Retinal pigment epithelial cell (primary cell): Measurements from ENCODE around the gene IPO8.

Source experiments
- DNase-seq: peaks from one replicate; pipeline ENCODE4 v3.0.0-alpha.2; 2010; ENCODE audit warnings: low read depth
- H3K4me3 ChIP-seq: 2 replicates; pipeline ENCODE4 v1.5.1; 2011; ENCODE audit warnings: mild to moderate bottlenecking, low read length, control low read depth, moderate library complexity
- TF ChIP-seq, protein P1 (sequence below): conservative IDR thresholded peaks from 2 replicates; pipeline ENCODE4 v1.5.1; 2011; ENCODE audit warnings: low read depth, low read length, control low read depth, inconsistent platforms

The IPO8 gene

DNA sequence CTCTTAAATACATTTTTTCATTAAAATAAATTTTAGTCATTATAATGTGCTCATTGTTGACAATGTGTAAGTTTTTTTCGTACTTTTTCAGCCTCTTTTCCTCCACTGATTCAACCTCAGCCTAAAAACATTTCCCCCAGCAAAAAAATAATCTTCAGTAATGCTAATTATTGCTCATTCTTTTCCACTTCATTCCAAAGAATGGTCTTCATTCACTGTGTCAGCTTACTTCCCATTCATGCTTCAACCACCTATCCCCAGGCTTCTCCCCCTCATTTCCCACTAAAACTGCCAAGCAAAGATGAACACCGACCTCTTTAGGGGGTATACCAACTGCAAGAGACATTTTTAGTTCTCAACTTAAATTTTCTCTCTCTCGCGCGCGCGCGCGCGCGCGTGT, 2.7 kb upstream of the IPO8 start:
- no peak overlapping the region for H3K4me3 ChIP-seq
- DNase-seq: no peak
- TF ChIP-seq, protein P1, sequence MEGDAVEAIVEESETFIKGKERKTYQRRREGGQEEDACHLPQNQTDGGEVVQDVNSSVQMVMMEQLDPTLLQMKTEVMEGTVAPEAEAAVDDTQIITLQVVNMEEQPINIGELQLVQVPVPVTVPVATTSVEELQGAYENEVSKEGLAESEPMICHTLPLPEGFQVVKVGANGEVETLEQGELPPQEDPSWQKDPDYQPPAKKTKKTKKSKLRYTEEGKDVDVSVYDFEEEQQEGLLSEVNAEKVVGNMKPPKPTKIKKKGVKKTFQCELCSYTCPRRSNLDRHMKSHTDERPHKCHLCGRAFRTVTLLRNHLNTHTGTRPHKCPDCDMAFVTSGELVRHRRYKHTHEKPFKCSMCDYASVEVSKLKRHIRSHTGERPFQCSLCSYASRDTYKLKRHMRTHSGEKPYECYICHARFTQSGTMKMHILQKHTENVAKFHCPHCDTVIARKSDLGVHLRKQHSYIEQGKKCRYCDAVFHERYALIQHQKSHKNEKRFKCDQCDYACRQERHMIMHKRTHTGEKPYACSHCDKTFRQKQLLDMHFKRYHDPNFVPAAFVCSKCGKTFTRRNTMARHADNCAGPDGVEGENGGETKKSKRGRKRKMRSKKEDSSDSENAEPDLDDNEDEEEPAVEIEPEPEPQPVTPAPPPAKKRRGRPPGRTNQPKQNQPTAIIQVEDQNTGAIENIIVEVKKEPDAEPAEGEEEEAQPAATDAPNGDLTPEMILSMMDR: no peak

DNA sequence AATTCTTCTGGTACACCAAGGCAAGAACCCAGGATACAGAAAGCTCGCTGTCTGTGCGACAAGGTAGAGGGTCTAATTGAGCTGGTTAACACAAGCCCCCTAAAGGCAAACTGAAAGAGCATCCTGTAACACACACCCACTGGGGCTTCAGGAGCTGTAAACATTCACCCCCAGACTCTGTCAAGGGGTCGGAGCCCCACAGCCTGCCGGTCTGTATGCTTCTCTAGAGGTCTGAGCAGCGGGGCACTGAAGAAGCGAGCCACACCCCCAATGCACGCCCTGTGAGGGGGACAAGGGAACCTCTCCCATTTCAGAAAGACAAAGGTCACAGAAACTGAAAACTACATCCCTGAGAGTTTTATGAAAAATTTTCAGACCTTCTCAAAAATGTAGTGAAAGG, 1.3 kb upstream of the IPO8 start:
- no peak for DNase-seq
- H3K4me3 ChIP-seq: no peak overlapping the region
- TF ChIP-seq, protein P1: no peak

DNA sequence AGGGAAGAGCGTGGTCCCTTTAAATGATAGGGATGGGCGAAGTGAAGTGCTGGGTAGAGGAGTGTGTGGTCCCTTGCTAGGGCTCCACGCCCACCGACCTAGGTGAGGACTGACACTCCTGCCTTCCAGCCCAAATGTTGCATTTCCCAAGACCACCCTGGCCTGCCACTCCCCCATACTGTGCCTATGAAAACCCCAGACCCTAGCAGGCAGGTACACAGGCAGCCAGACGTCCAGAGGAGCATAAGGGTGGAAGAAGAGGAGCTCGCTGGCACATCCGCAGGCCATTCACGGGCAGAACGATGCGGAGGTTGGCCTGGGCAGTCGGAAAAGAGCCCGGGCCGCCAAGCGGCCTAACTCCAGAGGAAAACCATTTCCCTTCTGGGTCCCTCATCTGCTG, 817 bp upstream of the IPO8 start:
- DNase-seq: no peak
- TF ChIP-seq, protein P1: no peak
- H3K4me3 ChIP-seq: no peak overlapping the region

DNA sequence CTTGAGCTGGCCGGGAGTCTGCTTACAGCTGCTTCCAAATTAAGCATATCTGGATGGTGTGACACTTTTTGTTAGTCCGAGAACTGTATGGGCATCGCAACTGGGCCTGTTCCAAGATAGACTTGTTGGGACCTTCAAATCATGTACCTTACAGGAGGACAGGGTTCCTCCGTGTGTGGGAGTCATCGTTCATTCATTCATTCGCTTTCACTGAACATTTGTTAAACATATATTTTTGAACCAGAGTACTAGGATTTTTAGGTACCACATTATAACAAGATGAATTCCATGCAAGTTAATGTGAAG, 387 bp upstream of the IPO8 start:
- peak overlapping the region; percentile 99 for H3K4me3 ChIP-seq
- no peak for DNase-seq
- TF ChIP-seq, protein P1: no peak

DNA sequence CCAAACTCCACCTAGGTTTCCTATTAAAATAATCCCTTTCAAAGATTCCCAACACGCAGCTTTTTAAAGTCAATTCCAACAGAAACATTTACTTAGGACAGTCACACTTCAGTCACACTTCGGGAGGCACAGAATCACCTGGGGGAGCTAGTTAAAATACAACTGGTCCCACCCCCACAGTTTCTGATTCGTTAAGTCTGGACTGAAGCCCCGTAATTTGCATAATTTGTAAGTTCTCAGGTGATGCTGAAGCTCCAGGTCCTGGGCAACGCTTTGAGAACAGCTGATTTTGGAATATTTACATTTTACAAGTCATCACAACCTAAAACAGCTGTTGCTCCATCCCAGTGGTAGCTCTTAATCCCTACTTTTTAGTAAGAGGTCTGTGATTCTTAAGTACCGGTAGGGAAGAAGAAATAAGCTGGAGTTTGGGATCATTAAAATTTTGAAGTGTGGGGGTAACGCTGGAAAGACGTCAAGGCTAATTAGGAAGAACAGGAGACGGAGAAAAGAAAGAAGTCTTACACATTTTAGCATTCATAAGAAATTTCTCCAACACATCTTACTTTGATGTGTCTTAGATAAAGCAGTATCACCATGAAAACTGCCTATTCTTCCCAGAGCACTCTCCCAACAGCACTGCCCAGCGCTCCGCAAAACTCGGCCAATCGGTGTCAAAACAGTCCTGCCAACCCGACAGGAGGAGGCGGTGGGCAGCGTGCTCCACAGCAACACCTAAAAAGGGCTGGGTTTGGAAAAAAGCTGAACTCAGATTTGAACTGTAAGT, 1.1 kb downstream of the IPO8 start:
- TF ChIP-seq, protein P1: no peak
- H3K4me3 ChIP-seq: peak overlapping the region; percentile 99
- DNase-seq: peak; percentile 26

DNA sequence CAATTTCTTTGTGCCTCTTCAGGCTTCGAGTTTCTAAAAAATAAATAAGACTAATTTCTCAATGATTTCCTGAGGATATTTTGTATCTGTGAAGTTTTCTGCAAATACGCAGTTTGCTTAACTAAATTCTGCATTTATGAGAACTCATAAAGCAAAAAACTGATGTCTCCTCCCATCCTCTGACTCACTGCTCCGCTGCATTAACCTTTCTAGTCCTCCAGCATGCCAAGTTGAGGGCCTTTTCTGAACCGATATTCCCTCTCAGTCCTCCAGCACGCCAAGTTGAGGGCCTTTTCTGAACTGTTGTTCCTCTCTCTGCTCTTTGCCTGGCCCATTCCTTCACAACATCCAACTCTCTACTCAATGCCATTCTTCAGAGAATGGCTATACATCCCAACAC, 3.2 kb downstream of the IPO8 start:
- TF ChIP-seq, protein P1: no peak
- no peak for DNase-seq
- H3K4me3 ChIP-seq: no peak overlapping the region

DNA sequence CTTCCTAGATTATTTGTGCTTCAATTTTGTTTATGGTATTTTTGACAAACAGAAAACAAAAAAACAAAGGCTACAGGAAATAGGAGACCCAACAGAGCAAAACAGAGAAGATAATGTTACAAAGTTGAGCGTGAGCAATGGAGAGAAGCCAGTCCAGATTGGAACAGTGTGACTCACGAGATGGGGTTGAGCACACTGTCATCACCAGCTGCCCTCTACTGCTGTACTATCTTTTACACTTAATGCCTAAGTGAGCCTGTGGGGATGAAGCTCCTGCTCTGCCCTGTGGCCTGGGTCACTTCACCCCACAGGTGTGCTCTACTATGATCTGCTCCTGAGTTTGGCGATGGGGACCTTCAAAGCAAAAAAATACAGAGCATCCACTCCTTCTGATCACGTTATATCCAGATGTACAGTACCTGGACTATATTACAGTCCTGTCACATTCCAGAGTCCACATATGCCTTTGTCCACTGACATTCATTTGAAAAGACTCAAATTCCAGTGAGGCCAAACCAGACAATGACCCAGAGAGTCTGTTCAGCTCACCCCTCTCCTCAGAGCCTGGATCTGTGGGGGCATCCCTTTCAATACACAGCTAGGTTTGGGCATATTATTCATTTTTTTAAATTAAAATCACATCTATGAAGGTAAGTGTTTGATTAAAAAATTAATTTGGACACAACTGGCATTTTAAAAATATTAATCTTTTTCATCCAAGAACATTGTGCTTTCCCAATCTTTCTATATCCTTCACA, 4.4 kb downstream of the IPO8 start:
- no peak overlapping the region for H3K4me3 ChIP-seq
- DNase-seq: no peak
- TF ChIP-seq, protein P1: no peak
